ENCODE results near the gene NOD2. TPM values are rescaled to one million over a fixed set of nuclear protein-coding genes. Genes with fewer than 3 reads are reported as not detected.

Gene NOD2
- total RNA-seq, 1 experiment from 2014 or later = 5.4 TPM

- no peaks in the 10 kb centered on the region for H4K20me1 ChIP-seq (ENCODE audit: insufficient read depth)
- H3K79me2 ChIP-seq (ENCODE audit: insufficient read depth, low read length) = no peaks in the 10 kb centered on the region
- no peak overlapping the region for H2AFZ ChIP-seq (ENCODE audit: low read depth, low read length, poor library complexity, severe bottlenecking)
- CTCF ChIA-PET = interaction anchor here (0.8 kb wide), 1 partner anchor 12 kb away, joined by 5 read pairs; no protein-coding TSS in a partner anchor
- RAD21 ChIA-PET (ENCODE audit: low non-redundant PET in 1 of 2, low total read pairs in 2 of 2, uncharacterized antibody in 2 of 2, unreplicated experiment in 2 of 2) = no interaction called here
- H3K4me3 ChIP-seq (replicated peaks in 1 of 2; ENCODE audit: low read depth in 1 of 2, low read length in 2 of 2) = no peak overlapping the region
- POLR2A ChIA-PET = no interaction called here
- H3K4me1 ChIP-seq (ENCODE audit: control insufficient read depth in 1 of 2, insufficient read depth in 2 of 2, low read length in 2 of 2) = no peaks in the 10 kb centered on the region
- H3K27me3 ChIP-seq (ENCODE audit: insufficient read depth, low read length) = no peaks in the 10 kb centered on the region
- no peaks in the 10 kb centered on the region for H3K9me2 ChIP-seq (ENCODE audit: insufficient read depth)
- H3K9me3 ChIP-seq (ENCODE audit: control insufficient read depth in 1 of 2, insufficient read depth in 1 of 2, low read depth in 1 of 2, low read length in 2 of 2) = no peaks in the 10 kb centered on the region
- H3K27ac ChIP-seq (ENCODE audit: low read depth, low read length) = no peak overlapping the region
- no peaks in the 10 kb centered on the region for H3K36me3 ChIP-seq (ENCODE audit: control insufficient read depth in 1 of 2, insufficient read depth in 2 of 2, low read length in 2 of 2)
- TF ChIP-seq YY1 (IDR thresholded peaks at IDR 0.05; ENCODE audit: extremely low read depth, insufficient replicate concordance, low read depth, low read length) = no peak
- no peak for TF ChIP-seq EZH2phosphoT487 (IDR thresholded peaks at IDR 0.05; ENCODE audit: borderline replicate concordance)
- TF ChIP-seq ELF1 (IDR thresholded peaks at IDR 0.05; ENCODE audit: borderline replicate concordance, low read depth) = no peak
- DNase-seq (ENCODE audit: low read depth, low spot score) (no peak), ATAC-seq (no peak; the same call in 1 of the 2 replicates)
- no TSS peak for BruUV-seq (replicated peaks)
- H3K4me2 ChIP-seq (ENCODE audit: low read length) = no peak overlapping the region
- H3K9ac ChIP-seq (ENCODE audit: low read length) = no peak overlapping the region
- intact Hi-C loops (cut with micrococcal nuclease) = no loop called here
Observed at GRCh38 chr16:50653633-50654519, 39.5 kb upstream of the NOD2 start.

GRCh38 chr16:50655558-50656055 lies 37.8 kb upstream of the NOD2 start:
- H3K27ac ChIP-seq (ENCODE audit: low read depth, low read length) = no peak overlapping the region
- ChIA-PET POLR2A (no interaction called here), CTCF (no interaction called here)

More at GRCh38 chr16:50655558-50656055, 37.8 kb upstream of the NOD2 start:
- RAD21 ChIA-PET (ENCODE audit: low non-redundant PET in 1 of 2, low total read pairs in 2 of 2, uncharacterized antibody in 2 of 2, unreplicated experiment in 2 of 2) = no interaction called here
- Histone ChIP-seq H3K9me2 (ENCODE audit: insufficient read depth) (no peaks in the 10 kb centered on the region), H3K4me2 (ENCODE audit: low read length) (no peak overlapping the region), H3K79me2 (ENCODE audit: insufficient read depth, low read length) (no peaks in the 10 kb centered on the region), H3K4me3 (replicated peaks in 1 of 2; ENCODE audit: low read depth in 1 of 2, low read length in 2 of 2) (no peak overlapping the region), H3K36me3 (ENCODE audit: control insufficient read depth in 1 of 2, insufficient read depth in 2 of 2, low read length in 2 of 2) (no peaks in the 10 kb centered on the region), H3K27me3 (ENCODE audit: insufficient read depth, low read length) (no peaks in the 10 kb centered on the region), H4K20me1 (ENCODE audit: insufficient read depth) (no peaks in the 10 kb centered on the region), H3K4me1 (ENCODE audit: control insufficient read depth in 1 of 2, insufficient read depth in 2 of 2, low read length in 2 of 2) (no peaks in the 10 kb centered on the region), H3K9me3 (ENCODE audit: control insufficient read depth in 1 of 2, insufficient read depth in 1 of 2, low read depth in 1 of 2, low read length in 2 of 2) (no peaks in the 10 kb centered on the region), H3K9ac (ENCODE audit: low read length) (no peak overlapping the region), H2AFZ (ENCODE audit: low read depth, low read length, poor library complexity, severe bottlenecking) (no peak overlapping the region)
- intact Hi-C loops (cut with micrococcal nuclease) = no loop called here
- no peak for DNase-seq (ENCODE audit: low read depth, low spot score)
- ATAC-seq = no peak
- BruUV-seq (replicated peaks) = no TSS peak
- TF ChIP-seq ZNF274 (IDR thresholded peaks at IDR 0.05; ENCODE audit: low read depth, low read length) (no peak), SRF (IDR thresholded peaks at IDR 0.05; ENCODE audit: low read depth) (no peak), ZBTB33 (IDR thresholded peaks at IDR 0.05; ENCODE audit: extremely low read depth, insufficient replicate concordance, low read length) (no peak), EZH2phosphoT487 (IDR thresholded peaks at IDR 0.05; ENCODE audit: borderline replicate concordance) (no peak), RAD21 (IDR thresholded peaks at IDR 0.05; ENCODE audit: low read depth) (no peak), REST (IDR thresholded peaks at IDR 0.05; ENCODE audit: low read depth) (no peak), FOSL1 (IDR thresholded peaks at IDR 0.05; ENCODE audit: low read depth) (no peak), POLR2AphosphoS5 (IDR thresholded peaks at IDR 0.05; ENCODE audit: low read depth, low read length) (no peak), POLR2A (IDR thresholded peaks at IDR 0.05; ENCODE audit: borderline replicate concordance, extremely low read depth, insufficient read depth, insufficient read length) (no peak), TCF7L2 (IDR thresholded peaks at IDR 0.05; ENCODE audit: borderline replicate concordance, extremely low read depth, insufficient read depth, insufficient read length) (no peak), CEBPB (IDR thresholded peaks at IDR 0.05; ENCODE audit: low read depth) (no peak)
